SKM-1 treated with dmso at 0.1 percent for 144 hours (cell line): ENCODE measurements around the gene SUSD3.
"Not testable (repeated sequence)": the region's sequence is repeated elsewhere in the genome, so short reads cannot be mapped to it uniquely, and the experiment has no call there.

Source experiments
- DNase-seq: peaks from one replicate; lab custom pipeline; 2025; ENCODE audit not compliant: unreplicated experiment; lab: John Stamatoyannopoulos, UW

Gene SUSD3

DNA sequence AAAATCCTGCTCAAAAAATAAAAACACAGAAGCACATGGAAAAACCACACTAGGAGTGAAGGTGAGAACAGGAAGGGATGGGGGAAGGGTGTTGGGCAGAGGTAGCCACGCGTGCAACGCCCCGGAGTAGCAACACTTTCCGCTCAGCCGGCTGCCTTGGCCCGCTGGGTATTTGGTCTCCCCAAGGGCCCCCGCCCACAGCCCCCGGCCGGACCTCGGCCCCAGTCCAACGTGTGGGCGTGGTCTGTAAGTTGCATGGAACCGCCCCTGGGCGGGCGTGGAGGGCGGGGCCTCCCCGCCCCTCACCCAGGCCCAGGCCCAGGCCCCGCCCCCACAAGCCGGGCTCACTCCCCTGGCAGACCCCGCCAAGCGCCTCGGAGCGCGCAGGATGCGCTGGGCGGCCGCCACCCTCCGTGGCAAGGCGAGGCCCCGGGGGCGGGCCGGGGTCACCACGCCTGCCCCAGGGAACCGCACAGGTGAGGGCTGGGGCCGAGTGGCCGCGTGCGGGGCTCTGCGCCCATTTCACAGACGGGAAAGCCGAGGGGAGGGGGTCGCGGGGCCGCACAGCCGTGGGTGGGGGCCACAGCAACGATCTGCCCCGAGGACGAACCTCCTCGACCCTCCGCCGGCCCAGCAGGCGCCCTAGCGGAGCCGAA, at the start of gene SUSD3:
TSS of gene SUSD3 (plus strand) at position 347 of the 656 bp plus-strand sequence. CDS start at position 389, 42 bp downstream.
- DNase-seq: peak; percentile 18

DNA sequence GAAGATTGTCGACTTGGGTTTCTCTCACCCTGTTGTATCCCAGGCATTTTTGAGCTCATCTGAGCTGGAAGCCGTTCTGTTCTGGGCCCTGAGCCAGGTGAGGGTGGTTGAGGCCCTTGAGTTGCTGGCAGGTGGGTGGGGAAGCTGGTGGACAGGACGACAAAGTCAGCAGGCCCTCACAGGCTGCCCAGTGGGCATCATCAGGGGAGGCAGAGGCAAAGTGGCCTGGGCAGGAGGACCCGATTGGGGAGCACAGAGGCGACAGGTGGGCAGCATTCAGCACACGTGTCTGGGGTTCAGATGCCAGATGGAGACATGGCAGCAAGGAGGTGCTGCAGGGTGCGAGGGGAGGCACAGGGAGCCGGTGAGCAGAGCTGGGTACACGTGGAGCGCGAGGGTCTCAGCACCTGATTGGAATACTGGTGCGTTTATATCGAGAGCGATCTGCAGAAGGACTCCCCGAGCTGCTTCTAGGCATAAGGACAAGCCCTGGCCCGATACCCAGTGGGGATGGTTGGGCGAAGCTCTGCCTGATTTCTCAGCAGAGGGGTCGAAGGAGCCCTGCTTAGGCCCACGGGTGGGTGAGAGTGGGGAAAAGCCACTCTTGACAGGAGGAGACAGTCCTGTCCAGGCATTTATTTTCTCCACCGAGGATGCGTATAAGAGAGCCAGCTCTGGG, 49.0 kb upstream of the SUSD3 start:
- DNase-seq: no peak

DNA sequence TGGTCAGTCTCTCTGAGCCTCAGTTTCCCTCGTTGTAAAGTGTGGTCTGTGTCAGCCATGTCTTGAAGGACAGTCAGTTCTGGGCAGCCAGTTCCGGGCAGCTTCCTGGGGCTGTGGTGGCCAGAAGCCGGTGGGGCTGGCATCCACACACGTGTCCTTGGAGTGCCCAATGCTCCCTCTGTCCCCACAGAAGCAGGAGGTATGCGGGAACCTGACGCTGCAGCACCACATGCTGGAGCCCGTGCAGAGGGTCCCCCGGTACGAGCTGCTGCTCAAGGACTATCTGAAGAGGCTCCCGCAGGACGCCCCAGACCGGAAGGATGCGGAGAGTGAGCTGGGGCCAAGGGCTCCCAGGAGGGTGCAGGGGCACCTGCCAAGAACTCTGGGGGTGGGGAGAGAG, 48.4 kb upstream of the SUSD3 start:
- DNase-seq: no peak

DNA sequence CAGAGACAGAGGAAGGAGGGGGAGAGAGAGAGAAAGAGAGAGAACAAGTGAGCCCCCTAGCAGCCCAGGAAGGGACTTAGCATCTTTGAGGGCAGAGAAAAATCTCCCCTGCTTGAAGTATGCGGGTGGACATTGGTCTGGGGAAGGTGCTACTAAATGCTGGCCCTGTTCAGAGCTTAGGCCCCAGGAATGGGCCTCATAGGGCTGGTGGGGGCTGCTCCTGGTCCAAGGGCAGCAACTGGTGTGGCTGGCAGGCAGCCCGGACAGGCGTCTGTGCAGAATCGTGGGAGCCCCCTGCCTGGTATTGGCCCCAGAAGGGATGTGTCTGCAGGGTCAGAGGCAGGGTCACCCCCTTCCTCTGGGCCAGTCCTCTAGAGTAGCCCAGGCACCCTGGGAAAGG, 47.8 kb upstream of the SUSD3 start:
- DNase-seq: no peak

DNA sequence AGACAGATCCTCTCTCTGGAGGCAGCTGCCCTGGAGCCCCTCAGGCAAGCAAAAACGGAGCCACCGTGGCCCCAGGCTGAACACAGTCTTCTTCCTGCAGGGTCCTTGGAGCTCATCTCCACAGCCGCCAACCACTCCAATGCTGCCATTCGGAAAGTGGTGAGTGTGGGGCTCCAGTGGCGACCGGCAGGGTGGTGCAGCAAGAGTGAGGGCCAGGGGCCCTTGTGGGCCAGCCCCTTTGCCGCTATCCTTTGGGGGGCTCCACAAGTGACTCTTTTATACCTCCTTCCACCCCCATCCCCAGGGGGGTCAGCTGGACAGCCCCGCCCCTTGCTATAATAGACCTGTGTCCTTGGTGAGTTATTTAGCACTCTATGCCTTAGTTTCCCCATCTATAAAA, 47.4 kb upstream of the SUSD3 start:
- no peak for DNase-seq

DNA sequence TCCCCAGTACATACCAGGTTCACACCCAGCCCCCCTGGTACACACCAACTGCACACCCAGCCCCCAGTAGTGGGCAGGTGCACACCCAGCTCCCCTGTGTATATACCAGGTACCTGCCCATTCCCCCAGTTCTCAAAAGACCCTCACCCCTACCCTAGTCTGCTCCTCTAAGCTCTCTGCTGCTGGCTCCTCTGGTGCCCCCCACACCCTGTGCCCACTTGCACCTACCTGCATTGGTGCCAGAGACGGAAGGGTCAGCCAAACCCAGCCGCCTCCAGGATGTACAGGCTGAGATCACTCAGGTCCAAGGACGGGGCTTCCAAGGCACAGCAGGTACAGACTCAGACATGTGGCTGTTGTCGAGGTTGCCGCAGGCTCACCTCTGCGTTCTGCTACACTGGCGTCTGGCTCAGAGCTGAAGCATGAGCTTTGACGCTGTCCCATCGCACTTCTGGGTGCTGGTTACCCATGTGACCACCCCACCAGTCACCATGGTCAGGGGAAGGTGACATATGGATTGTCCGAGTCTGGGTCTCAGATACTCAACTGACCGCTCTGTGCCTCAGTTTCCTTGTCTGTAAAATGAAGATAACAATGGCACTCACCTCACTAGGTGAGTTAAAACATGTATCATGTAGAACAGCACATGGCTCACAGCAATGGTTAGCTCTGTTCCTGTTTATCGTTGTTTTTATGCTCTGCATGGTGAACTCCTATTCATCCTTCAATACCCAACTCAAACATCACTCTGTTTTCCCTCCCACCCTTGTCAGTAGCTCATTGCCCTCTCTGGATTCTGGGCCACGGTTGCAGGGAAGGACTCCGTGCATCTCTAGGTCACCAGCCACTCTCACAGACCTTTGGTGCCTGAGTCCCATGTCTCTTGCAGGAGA, 45.3 kb upstream of the SUSD3 start:
- DNase-seq: no peak

DNA sequence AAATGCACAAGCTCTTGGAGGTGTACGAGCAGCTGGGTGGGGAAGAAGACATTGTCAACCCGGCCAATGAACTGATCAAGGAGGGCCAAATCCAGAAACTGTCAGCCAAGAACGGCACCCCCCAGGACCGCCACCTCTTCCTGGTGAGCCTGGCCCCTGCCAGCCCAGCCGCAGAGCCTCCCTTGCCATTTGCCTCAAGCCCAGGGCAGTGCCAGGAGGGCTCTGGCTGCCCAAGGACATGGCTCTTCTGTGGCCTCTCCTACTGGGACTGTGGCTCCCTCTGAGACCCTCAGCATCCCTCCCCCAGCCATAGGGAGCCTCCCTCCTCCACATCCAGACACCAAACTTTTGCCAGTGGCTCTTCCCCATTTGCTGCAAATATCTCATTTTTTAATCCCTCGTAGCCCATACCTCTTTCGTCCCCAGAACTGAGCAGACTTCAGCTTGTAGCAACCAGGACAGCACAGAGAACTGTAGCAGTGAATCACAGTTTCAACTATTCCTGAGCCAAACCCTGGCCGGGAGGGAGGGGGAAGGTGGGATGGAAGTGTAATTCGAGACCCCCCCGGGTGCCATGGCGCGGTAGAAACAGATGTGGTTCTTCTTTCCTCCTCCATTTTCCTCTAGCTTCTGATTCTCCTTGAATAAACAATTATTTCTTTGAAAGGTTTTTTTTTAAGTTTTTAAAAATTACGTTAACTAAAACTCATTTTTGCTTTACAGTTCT, 44.5 kb upstream of the SUSD3 start:
- DNase-seq: no peak

DNA sequence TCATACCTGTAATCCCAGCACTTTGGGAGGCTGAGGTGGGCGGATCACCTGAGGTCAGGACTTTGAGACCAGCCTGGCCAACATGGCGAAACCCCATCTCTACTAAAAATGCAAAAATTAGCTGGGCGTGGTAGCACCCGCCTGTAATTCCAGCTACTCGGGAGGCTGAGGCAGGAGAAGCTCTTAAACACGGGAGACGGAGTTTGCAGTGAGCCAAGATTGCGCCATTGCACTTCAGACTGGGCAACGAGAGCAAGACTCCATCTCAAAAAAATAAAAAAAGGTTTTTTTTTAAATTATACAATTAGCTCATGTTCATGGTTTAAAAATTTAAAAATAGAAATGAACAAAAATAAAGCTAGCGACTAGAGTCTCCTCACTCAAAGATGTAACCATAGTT, 43.3 kb upstream of the SUSD3 start:
- not testable (repeated sequence) for DNase-seq

DNA sequence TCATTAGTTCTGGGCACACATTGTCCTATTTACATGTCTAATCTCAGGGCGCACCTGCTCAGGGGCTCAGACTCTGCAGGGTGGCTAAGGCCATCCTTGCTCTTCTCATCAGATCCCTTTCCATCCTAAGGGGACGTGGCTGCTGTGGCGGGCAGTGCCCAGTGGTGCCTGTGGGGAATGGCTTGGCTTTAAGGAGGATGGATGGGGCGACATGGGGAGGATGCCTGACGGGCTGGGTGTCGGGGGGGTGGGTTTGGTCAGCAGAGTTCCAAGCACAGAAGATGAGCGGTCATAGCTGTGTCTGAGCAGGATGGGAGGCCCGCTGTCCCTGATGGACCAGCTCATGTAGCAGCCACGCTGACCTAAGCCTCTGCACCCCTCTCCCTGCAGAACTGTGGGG, 40.9 kb upstream of the SUSD3 start:
- DNase-seq: no peak

DNA sequence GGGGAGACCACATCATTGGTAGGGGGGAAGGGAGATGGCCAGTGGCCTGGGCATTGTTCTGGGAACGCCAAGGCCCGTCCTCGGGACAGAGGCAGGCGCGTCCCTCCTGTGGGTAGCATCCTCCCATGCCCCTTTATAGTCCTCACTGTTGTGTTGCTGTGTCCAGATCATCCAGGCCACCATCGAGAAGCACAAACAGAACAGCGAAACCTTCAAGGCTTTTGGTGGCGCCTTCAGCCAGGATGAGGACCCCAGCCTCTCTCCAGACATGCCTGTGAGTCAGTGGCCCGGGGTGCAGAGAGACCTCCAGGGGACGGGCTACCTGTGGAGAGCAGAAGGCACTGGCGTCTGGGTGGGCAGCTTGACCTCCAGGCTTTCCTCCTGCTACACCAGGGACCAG, 38.4 kb upstream of the SUSD3 start:
- no peak for DNase-seq

DNA sequence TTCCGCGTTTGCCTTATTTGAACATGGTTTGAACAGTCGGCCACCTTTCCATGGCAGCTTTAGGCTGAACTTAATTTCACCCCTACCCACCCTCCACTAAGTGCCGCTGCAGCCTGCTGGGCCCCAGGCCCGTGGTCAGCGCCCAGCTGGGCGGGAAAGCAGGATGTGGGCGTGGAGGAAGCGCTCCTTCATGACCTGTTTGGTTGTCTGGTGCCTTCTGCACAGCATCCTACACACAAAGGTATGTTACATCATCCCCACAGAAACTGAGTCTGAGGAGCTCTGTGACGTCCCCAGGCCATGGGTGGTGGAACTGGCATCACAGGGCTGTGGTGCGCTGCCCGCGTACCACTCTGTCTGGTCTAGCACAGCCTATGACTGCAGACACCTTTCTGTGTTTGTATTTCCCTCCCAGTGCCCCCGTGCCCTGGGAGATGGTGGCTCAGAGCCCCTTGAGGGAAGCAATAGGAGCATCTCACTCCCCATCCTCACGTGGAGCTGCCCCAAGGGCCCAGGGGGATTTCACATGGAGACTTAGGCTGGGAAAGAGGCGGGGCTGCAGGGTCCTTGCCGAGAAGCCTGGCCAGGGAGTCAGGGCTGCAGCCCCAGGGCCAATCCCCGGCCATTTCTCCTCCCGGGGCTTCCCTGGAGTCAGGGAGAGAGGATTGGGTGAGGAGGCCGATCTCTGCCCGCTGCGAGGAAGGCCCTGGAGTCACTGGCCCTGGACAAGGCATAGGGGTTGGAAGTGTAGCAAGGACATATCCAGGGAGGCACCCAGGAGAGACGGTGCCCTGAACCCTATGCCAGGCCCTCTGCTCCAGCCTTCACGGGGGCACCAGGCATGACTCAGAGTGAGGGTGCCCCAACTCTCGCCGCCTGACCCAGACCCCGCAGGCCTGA, 37.5 kb upstream of the SUSD3 start:
- no peak for DNase-seq

DNA sequence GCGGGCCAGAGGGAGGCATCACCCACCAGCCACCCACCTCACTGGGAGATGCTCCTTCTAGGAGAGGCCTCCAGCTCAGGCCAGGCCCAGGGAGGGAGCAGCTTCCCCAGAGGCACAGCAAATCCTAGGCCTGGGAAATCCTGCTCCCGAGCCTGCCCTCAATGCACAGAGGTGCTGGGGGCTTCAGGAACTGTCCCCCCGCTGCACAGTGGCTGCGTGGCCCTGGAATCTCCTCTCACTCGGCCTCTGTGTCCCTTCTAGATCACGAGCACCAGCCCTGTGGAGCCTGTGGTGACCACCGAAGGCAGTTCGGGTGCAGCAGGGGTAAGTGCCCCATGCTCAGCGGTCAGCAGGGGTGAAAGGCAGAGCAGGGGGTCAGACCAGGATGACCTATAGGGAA, 36.4 kb upstream of the SUSD3 start:
- DNase-seq: no peak

DNA sequence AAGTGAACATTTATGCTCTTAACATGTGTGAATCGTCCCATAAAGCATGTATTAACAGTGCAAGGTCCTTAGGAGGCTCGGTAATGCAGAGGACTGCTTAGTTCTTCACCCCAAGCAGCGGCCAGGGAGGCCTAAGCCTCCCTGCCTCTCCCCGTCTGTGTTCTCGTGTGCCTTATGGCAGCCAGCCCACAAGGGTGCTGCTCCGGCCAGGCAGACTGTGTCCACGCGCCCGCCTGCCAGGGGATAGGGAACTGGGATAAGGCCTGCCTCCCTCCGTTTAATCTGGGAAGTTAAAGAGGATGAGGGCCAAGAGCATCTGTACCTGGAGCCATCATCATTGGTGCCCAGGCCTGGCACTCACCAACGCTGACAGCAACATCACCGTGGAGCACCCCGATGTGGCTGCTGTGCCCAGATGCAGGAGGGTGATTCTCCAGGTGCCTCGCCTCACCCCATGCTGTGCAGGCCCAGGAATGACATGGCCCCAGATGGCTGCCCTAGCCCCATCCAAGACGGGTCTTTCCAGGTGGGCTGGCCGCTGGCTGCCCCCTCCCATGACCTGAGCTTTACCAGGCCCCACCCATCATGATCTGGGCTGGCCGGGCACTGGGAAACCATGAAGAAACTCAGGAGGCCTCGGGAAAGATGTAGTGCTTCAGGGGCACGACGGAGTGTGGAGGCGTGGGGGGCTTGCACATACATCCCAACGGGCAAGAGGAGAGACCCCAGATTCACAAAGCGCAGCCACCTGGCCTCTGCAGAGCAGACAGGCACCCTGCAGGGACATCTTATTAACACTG, 35.6 kb upstream of the SUSD3 start:
- no peak for DNase-seq

DNA sequence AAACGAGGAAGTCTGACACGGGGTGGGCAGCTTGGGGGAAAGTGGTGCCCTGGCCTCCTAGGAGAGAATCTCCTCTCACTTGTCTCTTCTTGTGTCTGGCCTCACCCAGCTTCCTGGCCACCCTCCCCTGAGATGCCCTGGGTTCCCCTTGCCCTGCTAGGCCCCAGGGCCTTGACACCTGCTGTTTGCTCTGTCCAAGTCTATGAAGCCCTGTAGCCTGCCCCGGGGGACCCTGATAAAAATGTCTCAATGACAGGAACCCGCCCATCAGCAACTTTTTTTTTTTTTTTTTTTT, 35.0 kb upstream of the SUSD3 start:
- no peak for DNase-seq

DNA sequence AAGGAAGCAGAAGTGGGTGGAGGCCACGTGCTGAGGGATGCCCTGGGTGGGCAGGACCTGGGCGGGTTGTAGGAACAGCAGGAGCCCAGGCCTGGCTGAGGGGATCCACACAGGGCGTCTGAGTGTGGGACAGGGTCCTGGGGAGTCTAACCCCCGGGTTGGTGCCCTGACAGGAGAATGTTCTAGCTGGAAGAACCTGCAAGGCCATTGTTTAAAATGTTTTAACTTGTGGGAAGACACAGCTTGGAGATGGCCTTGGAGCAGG, 33.9 kb upstream of the SUSD3 start:
- DNase-seq: no peak

DNA sequence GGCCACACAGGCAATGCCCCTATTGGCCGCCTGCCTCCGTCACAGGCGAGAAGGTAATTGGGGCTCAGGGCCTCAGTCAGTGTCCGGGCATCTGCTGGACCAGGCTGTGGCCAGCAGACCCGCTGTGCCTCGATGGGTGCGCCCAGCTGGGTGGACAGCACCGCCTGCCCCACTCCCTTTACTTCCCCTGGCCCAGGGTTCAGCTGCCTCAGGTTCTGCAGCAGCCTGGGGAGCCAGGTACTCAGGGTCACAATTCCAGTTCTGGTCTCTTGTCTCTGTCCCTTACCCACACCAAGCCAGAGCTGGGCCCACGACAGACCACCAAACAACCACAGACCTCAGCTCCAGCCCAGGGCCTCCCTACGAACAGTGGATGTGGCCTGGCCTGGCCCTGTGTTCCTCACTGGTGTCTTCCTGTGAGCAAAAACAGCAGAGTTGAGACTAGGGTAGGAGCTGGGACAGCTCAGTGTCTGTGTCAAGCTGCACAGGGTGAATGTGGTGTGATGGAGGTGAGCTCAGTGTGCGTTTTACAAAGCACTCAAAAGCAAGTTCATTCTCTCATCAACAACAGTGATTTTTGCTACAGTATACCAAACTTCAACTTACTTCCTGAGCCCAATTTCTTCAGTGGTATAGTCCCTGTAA, 33.4 kb upstream of the SUSD3 start:
- no peak for DNase-seq

DNA sequence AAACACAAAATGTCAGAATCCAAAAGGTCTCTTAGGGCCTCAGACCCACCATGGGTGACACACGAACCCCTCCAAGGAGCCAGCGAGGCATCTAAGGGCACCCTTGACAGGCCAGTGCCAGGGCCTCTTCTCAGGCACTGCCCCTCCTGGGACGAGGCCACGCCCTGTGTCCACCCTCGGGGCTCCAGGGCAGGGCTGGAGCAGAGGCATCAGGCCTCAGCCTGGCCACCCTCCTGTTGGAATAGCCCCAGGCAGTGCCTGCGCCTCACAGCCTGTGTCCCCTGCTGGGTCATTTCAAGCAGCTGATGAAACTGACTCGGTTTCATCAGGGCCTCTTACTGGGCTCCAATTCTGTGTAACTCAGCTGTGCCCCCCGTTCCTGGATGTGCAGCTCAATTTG, 32.8 kb upstream of the SUSD3 start:
- DNase-seq: no peak

DNA sequence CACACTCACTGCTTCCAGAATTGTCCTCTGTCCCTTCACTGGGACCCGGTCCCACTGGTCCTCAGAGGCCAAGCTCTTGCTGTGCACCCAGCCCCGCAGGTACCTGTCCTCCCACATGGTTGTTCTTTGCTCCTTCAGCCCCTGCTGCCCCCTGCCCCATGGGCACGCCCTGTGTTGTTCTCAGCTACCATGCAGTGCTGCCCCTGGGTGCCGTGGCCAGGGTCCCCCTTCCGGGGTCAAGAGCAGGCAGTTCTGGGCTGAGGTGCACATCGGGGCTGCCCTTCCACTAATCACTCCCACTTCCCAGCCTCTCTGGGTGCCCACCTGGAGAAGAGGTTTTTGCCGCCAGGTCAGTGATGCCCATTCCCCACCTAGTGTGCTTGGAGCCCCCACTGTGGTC, 31.9 kb upstream of the SUSD3 start:
- DNase-seq: no peak

DNA sequence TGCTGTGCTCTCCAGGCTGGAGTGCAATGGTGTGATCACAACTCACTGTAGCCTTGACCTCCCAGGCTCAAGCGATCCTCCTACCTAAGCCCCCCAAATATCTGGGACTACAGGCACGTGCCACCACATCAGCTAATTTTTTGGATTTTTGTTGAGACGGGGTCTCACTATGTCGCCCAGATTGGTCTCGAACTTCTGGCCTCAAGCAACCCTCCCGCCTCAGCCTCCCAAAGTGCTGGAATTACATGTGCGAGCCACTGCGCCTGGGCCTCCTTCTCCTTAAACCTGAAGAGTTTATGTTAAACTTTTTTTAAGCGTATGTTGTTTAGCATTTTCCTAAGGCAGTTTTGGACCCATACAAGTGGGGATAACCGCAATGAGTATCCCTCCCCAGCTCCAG, 30.8 kb upstream of the SUSD3 start:
- no peak for DNase-seq
